ENCODE measurements around the gene COPS3.
"Not testable (repeated sequence)": the region's sequence is repeated elsewhere in the genome, so short reads cannot be mapped to it uniquely, and the experiment has no call there.

COPS3 gene

GRCh38 chr17:17303010-17303846 is 22.2 kb upstream of the COPS3 start, which contains the start of gene NT5M:
NT5M (plus strand) TSS chr17:17303373; CDS start chr17:17303551, 178 bp downstream.
- DNase-seq (ENCODE audit: low spot score) (peak; percentile 92), FAIRE-seq (no peak)

GRCh38 chr17:17301659-17302058 is 20.6 kb upstream of the COPS3 start:
- DNase-seq (ENCODE audit: low spot score); FAIRE-seq: not testable (repeated sequence)

- DNase-seq (ENCODE audit: low spot score): no peak
- FAIRE-seq: no peak
Observed at GRCh38 chr17:17300624-17301568, 19.9 kb upstream of the COPS3 start.

GRCh38 chr17:17298108-17298507 is 17.1 kb upstream of the COPS3 start:
- FAIRE-seq (no peak), DNase-seq (ENCODE audit: low spot score) (no peak)

- DNase-seq (ENCODE audit: low spot score): no peak
Observed at GRCh38 chr17:17297217-17297616, 16.2 kb upstream of the COPS3 start.

GRCh38 chr17:17295141-17295540 is 14.1 kb upstream of the COPS3 start:
- DNase-seq (ENCODE audit: low spot score): no peak
- FAIRE-seq: no peak

More at GRCh38 chr17:17297217-17297616, 16.2 kb upstream of the COPS3 start:
- no peak for FAIRE-seq

DNA sequence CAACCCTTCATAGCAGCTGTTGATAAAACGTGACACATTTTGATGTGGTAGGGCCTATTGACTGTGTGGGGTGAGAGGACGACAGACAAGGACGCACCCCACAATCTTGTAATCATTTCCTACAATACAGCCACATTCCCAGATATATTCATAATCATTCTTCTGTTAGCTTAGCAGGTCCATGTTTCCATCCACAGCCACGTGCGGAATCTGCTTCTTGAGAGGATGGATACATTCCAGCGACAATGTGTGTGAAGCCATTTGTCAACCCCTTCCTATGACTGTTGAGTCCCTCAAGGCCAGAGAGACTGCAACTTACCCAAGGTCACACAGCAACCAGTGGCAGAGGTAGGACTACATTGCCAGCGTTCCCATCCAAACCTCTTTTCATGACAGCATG is 8.7 kb upstream of the COPS3 start:
- DNase-seq (ENCODE audit: low spot score): no peak
- no peak for FAIRE-seq

DNA sequence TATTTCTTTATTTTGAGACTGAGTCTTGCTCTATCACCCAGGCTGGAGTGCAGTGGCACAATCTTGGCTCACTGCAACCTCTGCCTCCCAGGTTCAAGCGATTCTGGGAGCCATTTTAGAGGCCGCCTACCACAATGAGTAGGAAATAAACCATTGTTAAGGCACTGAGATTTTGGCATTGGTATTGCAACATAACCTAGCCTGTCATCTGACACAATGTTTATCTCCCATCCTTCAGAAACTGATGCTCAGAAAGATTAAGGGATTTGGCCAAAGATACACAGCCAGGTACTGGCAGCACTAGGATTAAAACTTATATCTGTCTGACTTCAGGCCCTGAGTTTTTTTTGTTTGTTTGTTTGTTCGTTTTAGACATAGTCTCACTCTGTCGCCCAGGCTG is 8.0 kb upstream of the COPS3 start:
- FAIRE-seq: no peak
- no peak for DNase-seq (ENCODE audit: low spot score)

DNA sequence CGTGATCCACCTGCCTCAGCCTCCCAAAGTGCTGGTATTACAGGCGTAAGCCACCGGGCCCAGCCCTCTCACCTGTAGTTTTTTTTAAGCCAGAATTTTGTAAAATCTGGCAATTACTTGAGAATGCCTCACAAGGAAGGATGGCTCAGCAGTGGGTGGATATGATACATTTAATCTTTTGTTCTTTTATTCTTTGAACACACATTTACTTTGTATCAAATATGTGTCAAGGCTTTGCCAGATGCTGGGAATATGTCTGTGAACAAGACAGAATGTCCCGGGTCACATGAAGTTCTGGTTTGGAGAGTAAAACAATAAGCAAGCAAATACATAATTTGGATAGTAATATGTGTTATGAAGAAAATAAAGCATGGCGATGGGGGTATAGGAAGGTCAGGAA is 4.9 kb upstream of the COPS3 start:
- no peak for FAIRE-seq

DNA sequence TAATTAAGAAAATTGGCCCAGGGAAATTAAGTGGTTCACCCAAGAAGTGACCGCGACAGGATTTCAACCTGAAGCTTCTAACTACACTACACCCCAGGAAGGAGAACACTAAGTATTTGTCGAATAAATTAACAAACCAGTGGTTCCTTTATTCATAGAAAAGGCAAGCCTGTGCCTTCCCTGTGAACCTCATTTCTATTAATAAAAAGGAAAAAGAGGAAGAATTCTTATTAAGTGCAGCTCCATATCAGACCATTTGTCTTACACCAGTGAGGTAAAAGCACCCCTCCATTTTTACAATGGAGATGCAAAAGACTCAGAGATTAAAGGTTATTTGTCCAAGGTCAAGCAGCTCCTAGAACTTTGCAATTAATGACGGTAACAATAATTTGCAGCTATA is 1.7 kb downstream of the COPS3 start:
- FAIRE-seq: no peak
- DNase-seq (ENCODE audit: low spot score): no peak

More for the DNA sequence above, 4.9 kb upstream of the COPS3 start:
- DNase-seq (ENCODE audit: low spot score): no peak

DNA sequence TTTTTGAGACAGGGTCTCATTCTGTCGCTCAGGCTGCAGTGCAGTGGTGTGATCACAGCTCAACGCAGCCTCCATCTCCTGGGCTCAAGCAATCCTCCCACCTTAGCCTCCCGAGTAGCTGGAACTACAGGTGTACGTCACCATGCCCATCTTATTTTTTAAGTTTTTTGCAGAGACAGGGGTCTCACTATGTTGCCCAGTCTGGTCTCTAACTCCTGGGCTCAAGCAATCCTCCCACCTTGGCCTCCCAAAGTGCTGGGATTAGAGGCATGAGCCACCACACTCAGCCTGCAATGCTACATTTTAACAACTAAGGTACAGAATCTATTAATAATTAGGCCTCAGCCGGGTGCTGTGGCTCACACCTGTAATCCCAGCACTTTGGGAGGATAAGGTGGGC is 3.6 kb downstream of the COPS3 start:
- not testable (repeated sequence) for FAIRE-seq; DNase-seq (ENCODE audit: low spot score)

DNA sequence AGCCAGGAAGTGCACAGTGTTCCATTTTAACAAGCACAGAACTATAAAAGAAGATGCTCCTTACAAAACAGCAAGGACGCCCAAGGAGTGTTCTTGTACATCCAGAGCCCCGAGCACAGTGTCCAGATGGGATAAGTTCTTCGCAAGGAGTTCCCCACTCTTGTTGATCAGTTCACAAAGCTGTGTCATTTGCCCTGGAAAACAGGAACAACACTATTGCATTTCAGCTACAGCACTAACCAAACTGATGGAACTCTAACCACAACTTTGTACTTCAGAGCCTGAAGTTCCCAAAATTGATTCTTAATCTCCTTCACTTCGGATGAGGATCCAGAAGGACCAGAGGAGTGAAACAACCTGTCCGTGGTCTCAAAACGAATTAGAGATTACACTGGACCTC is 5.1 kb downstream of the COPS3 start:
- FAIRE-seq (no peak), DNase-seq (ENCODE audit: low spot score) (no peak)

DNA sequence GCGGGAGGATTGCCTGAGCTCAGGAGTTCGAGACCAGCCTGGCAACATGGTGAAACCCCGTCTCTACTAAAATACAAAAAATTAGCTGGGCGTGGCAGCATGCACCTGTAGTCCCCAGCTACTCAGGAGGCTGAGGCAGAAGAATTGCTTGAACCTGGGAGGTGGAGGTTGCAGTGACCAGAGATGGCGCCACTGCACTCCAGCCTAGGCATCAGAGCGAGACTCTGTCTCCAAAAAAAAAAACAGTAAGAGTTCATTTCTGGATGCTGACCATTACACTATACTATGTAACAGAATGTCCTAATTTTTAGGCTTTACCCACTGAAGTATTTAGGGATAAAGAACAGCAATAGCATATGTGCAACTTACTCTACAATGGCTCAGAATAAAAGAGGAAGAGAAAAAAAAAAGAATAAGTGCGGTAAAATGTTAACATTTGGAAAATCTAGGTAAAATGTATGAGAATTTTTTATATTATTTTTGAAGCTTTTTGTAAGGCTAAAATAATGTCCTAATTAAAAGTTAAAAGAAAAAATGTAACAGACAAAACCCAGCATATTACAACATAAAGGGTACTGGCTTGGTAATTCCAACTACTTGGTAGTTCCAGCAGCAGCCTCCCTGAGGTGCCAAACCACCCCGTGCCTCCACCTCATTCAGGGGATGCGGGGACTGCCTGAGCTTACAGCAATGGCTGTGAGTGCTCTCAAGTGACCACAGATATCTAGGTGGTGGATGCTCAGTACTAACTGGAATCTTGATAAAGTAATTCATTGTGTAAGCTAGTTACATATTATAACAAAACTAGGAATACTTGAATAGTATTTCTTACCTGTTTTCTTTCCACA is 10.9 kb downstream of the COPS3 start:
- FAIRE-seq (no peak), DNase-seq (ENCODE audit: low spot score) (no peak)

DNA sequence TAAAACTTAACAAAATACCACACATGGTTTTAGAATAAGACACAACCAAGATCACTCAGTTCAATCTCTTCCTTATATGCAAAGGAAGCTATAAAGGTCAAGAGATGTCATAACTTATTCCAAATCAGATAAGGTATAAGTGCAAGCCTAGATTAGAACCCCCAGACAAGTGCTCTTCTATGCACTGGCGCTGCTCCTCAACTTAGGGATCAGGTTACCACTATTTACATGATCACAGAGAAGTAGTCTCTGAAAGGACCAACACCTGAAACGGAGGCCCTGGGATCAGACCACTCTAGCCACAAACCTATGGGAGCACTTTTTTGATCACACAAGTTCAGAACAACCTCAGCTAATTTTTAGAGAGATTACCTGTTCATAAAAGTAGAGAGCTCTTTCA is 16.6 kb downstream of the COPS3 start:
- no peak for FAIRE-seq

GRCh38 chr17:17258998-17259397 is 22.0 kb downstream of the COPS3 start:
- no peak for FAIRE-seq
- no peak for DNase-seq (ENCODE audit: low spot score)

More for the DNA sequence above, 16.6 kb downstream of the COPS3 start:
- no peak for DNase-seq (ENCODE audit: low spot score)

DNA sequence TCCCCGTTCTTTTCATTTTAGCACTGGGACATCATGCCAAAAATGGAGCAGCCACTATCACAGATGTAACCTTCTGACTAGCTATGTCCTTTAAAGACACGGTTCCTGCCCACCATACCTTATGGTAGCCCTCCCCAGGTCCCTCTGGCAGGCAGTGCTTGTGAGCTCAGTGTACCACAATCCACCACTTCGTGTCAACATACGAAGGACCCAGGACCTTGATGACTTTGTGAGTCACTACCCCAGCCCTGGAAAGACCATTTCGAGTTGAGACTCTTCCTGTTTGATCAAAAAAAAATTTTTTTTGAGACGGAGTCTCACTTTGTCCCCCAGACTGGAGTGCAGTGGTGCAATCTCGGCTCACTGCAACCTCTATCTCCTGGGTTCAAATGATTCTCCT is 23.0 kb downstream of the COPS3 start:
- no peak for FAIRE-seq

DNA sequence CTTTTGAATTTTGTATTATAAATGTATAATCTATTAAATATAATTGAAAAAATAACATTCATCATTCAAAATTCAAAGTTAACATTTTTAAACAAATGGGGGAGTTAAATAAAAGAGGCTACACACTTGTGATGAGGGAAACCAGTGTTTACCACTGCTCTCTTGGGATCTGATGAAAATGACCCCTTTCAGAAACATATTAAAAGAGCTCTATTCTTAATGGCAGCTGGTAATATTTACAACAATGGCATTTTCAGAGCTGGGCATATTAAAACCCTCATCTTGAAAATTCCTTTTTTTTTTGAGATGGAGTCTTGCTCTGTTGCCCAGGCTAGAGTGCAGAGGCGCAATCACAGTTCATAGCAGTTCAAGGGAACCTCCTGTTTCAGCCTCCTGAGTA is 24.7 kb downstream of the COPS3 start:
- DNase-seq (ENCODE audit: low spot score) (no peak), FAIRE-seq (no peak)

More for the DNA sequence above, 23.0 kb downstream of the COPS3 start:
- no peak for DNase-seq (ENCODE audit: low spot score)

GRCh38 chr17:17255689-17256088 is 25.4 kb downstream of the COPS3 start:
- not testable (repeated sequence) for FAIRE-seq; DNase-seq (ENCODE audit: low spot score)

GRCh38 chr17:17254036-17254435 is 27.0 kb downstream of the COPS3 start:
- FAIRE-seq (no peak), DNase-seq (ENCODE audit: low spot score) (no peak)

DNA sequence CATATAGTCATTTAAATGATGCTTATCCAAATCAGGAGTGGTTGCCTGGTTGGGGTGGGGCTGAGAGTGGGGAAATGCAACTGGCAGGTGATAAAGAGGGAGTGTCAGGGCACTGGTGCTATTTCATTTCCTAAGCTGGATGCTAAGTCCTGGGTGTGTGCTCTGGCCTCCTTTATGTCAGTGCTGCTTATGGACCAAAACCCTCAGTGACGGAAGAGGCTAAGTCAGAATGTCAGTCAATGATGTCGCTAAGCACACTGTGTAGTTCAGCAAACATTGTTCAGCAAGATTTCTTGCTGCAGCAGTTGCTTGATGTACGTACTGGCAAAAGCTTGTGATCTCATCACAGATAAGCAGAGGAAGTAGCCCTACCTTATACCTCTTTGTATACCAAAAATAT is 27.6 kb downstream of the COPS3 start:
- FAIRE-seq: no peak

GRCh38 chr17:17252149-17252661 is 28.8 kb downstream of the COPS3 start:
- no peak for DNase-seq (ENCODE audit: low spot score)
- FAIRE-seq: peak; percentile 70

More for the DNA sequence above, 27.6 kb downstream of the COPS3 start:
- no peak for DNase-seq (ENCODE audit: low spot score)
